Measurements from ENCODE around the gene KLHL14. TPM values are rescaled to one million over a fixed set of nuclear protein-coding genes. Genes with fewer than 3 reads are reported as not detected.
A peak's percentile ranks its signal among the peaks of the same experiment; 100 is the strongest.

The KLHL14 gene
- polyA plus RNA-seq, 2 of the 4 experiments (the other 2 are of a cell fraction) = not detected

- Histone ChIP-seq H3K4me3 (no peak overlapping the region), H3K9me3 (no peaks in the 10 kb centered on the region), H3K27ac (no peak overlapping the region), H3K4me1 (no peaks in the 10 kb centered on the region), H3K4me2 (no peak overlapping the region)
- CTCF ChIA-PET = no interaction called here
- FAIRE-seq = no peak
- no peak for DNase-seq (ENCODE audit: low read depth in 1 of 2, low spot score in 1 of 2)
- TF ChIP-seq USF2 (IDR thresholded peaks at IDR 0.05) = no peak
- no peak for TF ChIP-seq FOSL2 (IDR thresholded peaks at IDR 0.05)
- no peak for TF ChIP-seq FOSL2 (CRISPR knock-in tag; IDR thresholded peaks at IDR 0.05)
- TF ChIP-seq RFX5 (IDR thresholded peaks at IDR 0.05) = no peak
- TF ChIP-seq HOXB5 (CRISPR knock-in tag; IDR thresholded peaks at IDR 0.05) = no peak
- no peak for TF ChIP-seq CHD2 (IDR thresholded peaks at IDR 0.05; ENCODE audit: low read length, partially characterized antibody)
- no peak for TF ChIP-seq SREBF2 (IDR thresholded peaks at IDR 0.05)
- no peak for TF ChIP-seq KDM5A (IDR thresholded peaks at IDR 0.05)
- no peak for TF ChIP-seq RCOR1 (IDR thresholded peaks at IDR 0.05; ENCODE audit: low read depth, low read length)
- no peak for TF ChIP-seq EHF (CRISPR knock-in tag; IDR thresholded peaks at IDR 0.05)
- no peak for TF ChIP-seq MAX (IDR thresholded peaks at IDR 0.05)
- no peak for TF ChIP-seq REST (IDR thresholded peaks at IDR 0.05)
- no peak for TF ChIP-seq ZNF302 (CRISPR knock-in tag; IDR thresholded peaks at IDR 0.05)
- no peak for TF ChIP-seq MAZ (IDR thresholded peaks at IDR 0.05; ENCODE audit: borderline replicate concordance, low read depth, low read length)
- no peak for TF ChIP-seq FOXS1 (CRISPR knock-in tag; IDR thresholded peaks at IDR 0.05)
- TF ChIP-seq HMGXB4 (CRISPR knock-in tag; IDR thresholded peaks at IDR 0.05; ENCODE audit: borderline replicate concordance) = no peak
- no peak for TF ChIP-seq PHF8 (IDR thresholded peaks at IDR 0.05; ENCODE audit: borderline replicate concordance, low read depth)
- no peak for TF ChIP-seq TP53 (CRISPR knock-in tag; IDR thresholded peaks at IDR 0.05)
- TF ChIP-seq NFE2L2 (conservative IDR thresholded peaks at IDR 0.05; ENCODE audit: low read length) = no peak
- TF ChIP-seq POLR2AphosphoS2 (conservative IDR thresholded peaks at IDR 0.05; ENCODE audit: low read length) = no peak
- no peak for ATAC-seq
- POLR2A ChIA-PET = no interaction called here
Measured at GRCh38 chr18:32670727-32671126, 102.1 kb downstream of the KLHL14 start.

- CTCF ChIA-PET = no interaction called here
- no peak for FAIRE-seq
- H3K27ac ChIP-seq = no peak overlapping the region
- H3K9me3 ChIP-seq = no peaks in the 10 kb centered on the region
- WGBS (ENCODE audit: missing lambda C conversion rate) = 3% methylated on average over 5 of the region's 5 CpGs
- TF ChIP-seq KDM1A (IDR thresholded peaks at IDR 0.05; ENCODE audit: low read depth) (no peak), HEYL (CRISPR knock-in tag; IDR thresholded peaks at IDR 0.05) (no peak), ZC3H11A (IDR thresholded peaks at IDR 0.05) (no peak), ZSCAN20 (CRISPR knock-in tag; IDR thresholded peaks at IDR 0.05) (no peak), EP300 (IDR thresholded peaks at IDR 0.05) (no peak), MAFK (IDR thresholded peaks at IDR 0.05; ENCODE audit: partially characterized antibody) (no peak), MYC (IDR thresholded peaks at IDR 0.05; ENCODE audit: borderline replicate concordance, low read length) (no peak), HOXB13 (CRISPR knock-in tag; IDR thresholded peaks at IDR 0.05; ENCODE audit: low read depth) (no peak), HMGXB4 (CRISPR knock-in tag; IDR thresholded peaks at IDR 0.05; ENCODE audit: borderline replicate concordance) (no peak), FOXS1 (CRISPR knock-in tag; IDR thresholded peaks at IDR 0.05) (no peak), EHF (CRISPR knock-in tag; IDR thresholded peaks at IDR 0.05) (no peak), NFE2L2 (conservative IDR thresholded peaks at IDR 0.05; ENCODE audit: low read length) (no peak)
- H3K4me2 ChIP-seq = no peak overlapping the region
- peak in 1 of 2 experiments; percentile 5 for DNase-seq (ENCODE audit: low read depth in 1 of 2, low spot score in 1 of 2)
- peak in 1 of 2 experiments; percentile 61; a peak in 2 of 6 replicates for ATAC-seq
- H3K4me3 ChIP-seq = no peak overlapping the region
- no peaks in the 10 kb centered on the region for H3K4me1 ChIP-seq
- POLR2A ChIA-PET = no interaction called here
Measured at GRCh38 chr18:32669549-32670165, 103.2 kb downstream of the KLHL14 start.

Measured in A549 (cell line).